Breast epithelium (tissue), 3 donors: ENCODE measurements around the gene BRD3.

Source experiments
- CTCF ChIP-seq, 3 donors: fragments of 450-650 bp; IDR thresholded peaks; one replicate each; pipeline ENCODE4 v1.5.1; 2016 to 2017; ENCODE audit warnings: antibody characterized with exemption in 3 of 3, mild to moderate bottlenecking in 3 of 3, moderate library complexity in 3 of 3
- POLR2A ChIP-seq: fragments of 450-650 bp; IDR thresholded peaks from one replicate; pipeline ENCODE4 v1.6.1; 2016; ENCODE audit warnings: antibody characterized with exemption, mild to moderate bottlenecking, moderate library complexity

DNA sequence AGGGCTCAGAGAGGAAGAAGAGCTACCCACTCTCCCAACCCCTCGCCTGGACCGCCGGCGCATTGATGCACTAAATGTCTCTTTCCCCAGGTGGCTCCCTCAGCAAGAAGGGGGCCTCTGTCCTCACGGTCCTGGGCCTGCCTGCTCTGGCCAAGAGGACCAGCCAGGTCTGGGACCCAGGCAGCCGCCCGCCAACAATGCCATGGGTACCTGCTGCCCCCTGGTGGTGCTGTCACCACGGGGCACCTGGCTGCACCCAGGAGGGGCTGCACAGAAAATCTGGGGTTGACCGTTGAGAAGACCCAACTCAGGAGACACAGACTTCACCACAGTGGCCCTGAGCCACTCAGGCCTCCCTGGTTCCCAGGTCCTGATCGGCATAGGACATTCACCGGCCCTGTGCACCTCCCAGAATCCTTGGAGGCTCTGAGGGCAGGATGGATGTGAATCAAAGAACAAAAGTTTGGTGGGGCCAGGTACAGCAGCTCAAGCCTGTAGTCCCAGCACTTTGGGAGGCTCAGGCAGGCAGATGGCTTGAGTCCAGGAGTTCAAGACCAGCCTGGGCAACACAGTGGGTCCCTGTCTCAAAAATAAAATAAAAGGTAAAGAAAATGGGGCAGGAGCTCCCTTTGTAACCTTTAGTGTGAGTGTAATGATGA, 73.3 kb downstream of the BRD3 start:
- TF ChIP-seq CTCF (IDR thresholded peaks at IDR 0.05): peak; percentile 96 to 99 (median 98)
- no peak for TF ChIP-seq POLR2A
